GM21360 (cell line): ENCODE data around the gene SLC11A1.

Source experiments
- ATAC-seq: cut with Tn5 transposase; IDR thresholded peaks from one replicate; pipeline ENCODE4 v1.9.1; 2021; ENCODE audit warnings: mild to moderate bottlenecking, moderate library complexity; ENCODE audit not compliant: unreplicated experiment

The SLC11A1 gene

GRCh38 chr2:218431878-218432277 is 49.8 kb downstream of the SLC11A1 start:
- ATAC-seq, result no peak

- ATAC-seq, result no peak
These were observed 50.7 kb downstream of the SLC11A1 start for GRCh38 chr2:218432676-218433365.

DNA sequence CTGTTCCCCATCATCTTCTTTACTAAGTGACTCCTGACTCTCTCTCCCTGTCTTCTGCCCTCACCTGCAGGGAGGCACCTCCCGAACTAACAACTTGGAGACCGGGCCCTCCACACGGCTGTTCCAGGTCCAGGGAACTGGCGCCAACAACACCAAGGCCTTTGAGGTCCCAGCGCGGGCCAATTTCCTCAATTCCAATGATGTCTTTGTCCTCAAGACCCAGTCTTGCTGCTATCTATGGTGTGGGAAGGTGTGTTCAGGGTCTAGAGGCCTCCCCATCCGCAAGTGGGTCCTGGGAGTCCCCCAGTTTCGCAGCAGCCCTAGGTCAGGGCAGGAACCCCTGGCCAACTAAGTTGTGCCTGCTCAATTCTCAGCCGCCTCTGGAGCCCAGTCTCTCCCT is 52.4 kb downstream of the SLC11A1 start:
- no peak for ATAC-seq

GRCh38 chr2:218435003-218435982 is 53.2 kb downstream of the SLC11A1 start:
- ATAC-seq, result no peak

- no peak for ATAC-seq
These were observed 54.9 kb downstream of the SLC11A1 start for GRCh38 chr2:218436992-218437391.

GRCh38 chr2:218437969-218438368 is 55.9 kb downstream of the SLC11A1 start:
- no peak for ATAC-seq

- ATAC-seq, result no peak
These were observed 56.5 kb downstream of the SLC11A1 start for GRCh38 chr2:218438596-218438995.

GRCh38 chr2:218444692-218445357 is 62.8 kb downstream of the SLC11A1 start:
- no peak for ATAC-seq

- ATAC-seq, result no peak
These were observed 63.5 kb downstream of the SLC11A1 start for GRCh38 chr2:218445602-218446001.
